DOHH2 (cell line): ENCODE results near the gene HOXA10.
A peak's percentile ranks its signal among the peaks of the same experiment; 100 is the strongest.

ENCODE experiments used
- H3F3A ChIP-seq: fragments of 200-600 bp; sonication (generic), shearing (Covaris generic); 2 replicates; pipeline ENCODE4 v1.6.0; 2016; ENCODE audit warnings: antibody characterized with exemption, mild to moderate bottlenecking; ENCODE audit not compliant: control insufficient read depth, insufficient read depth
- H3K27ac ChIP-seq: fragments of 200-600 bp; sonication (generic); 2 replicates; pipeline ENCODE4 v1.5.1; 2014; ENCODE audit warnings: low read depth, mild to moderate bottlenecking, low read length, moderate library complexity
- H3K27me3 ChIP-seq: fragments of 200-600 bp; sonication (generic); 2 replicates; pipeline ENCODE4 v1.6.1; 2014; ENCODE audit warnings: mild to moderate bottlenecking, low read length, mixed read lengths; ENCODE audit not compliant: control insufficient read depth
- H3K36me3 ChIP-seq: fragments of 200-600 bp; sonication (generic); 2 replicates; pipeline ENCODE4 v1.6.1; 2014; ENCODE audit warnings: mild to moderate bottlenecking, low read length, moderate library complexity, mixed read lengths; ENCODE audit not compliant: control insufficient read depth
- H3K4me1 ChIP-seq: fragments of 200-600 bp; sonication (generic); 2 replicates; pipeline ENCODE4 v1.6.1; 2014; ENCODE audit warnings: mild to moderate bottlenecking, low read length, mixed read lengths; ENCODE audit not compliant: control insufficient read depth
- H3K4me2 ChIP-seq: fragments of 200-600 bp; sonication (generic); 2 replicates; pipeline ENCODE4 v1.6.0; 2014; ENCODE audit warnings: mild to moderate bottlenecking, low read length, moderate library complexity
- H3K4me3 ChIP-seq: fragments of 200-600 bp; sonication (generic); 2 replicates; pipeline ENCODE4 v1.5.1; 2014; ENCODE audit warnings: mild to moderate bottlenecking, low read length, mixed read lengths
- H3K79me2 ChIP-seq: fragments of 200-600 bp; sonication (generic); 2 replicates; pipeline ENCODE4 v1.6.1; 2014; ENCODE audit warnings: mild to moderate bottlenecking, low read length, mixed read lengths; ENCODE audit not compliant: control insufficient read depth
- H3K9me2 ChIP-seq: fragments of 200-600 bp; sonication (generic); replicated peaks from 2 replicates; pipeline ENCODE4 v1.6.1; 2014; ENCODE audit warnings: mild to moderate bottlenecking, low read length, mixed read lengths; ENCODE audit not compliant: control insufficient read depth
- H3K9me3 ChIP-seq: fragments of 200-600 bp; sonication (generic); 2 replicates; pipeline ENCODE4 v1.6.1; 2014; ENCODE audit warnings: antibody characterized with exemption, low read length, mixed read lengths; ENCODE audit not compliant: control insufficient read depth, insufficient read depth
- H4K20me1 ChIP-seq: fragments of 200-600 bp; sonication (generic); 2 replicates; pipeline ENCODE4 v1.6.0; 2014; ENCODE audit warnings: low read depth, mild to moderate bottlenecking, antibody characterized with exemption, low read length, moderate library complexity; ENCODE audit not compliant: control insufficient read depth, insufficient read depth
- EZH2phosphoT487 ChIP-seq: fragments of 200-600 bp; sonication (generic); IDR thresholded peaks from 2 replicates; pipeline ENCODE4 v1.6.1; 2017; ENCODE audit warnings: borderline replicate concordance, mild to moderate bottlenecking, antibody characterized with exemption, low read length, moderate library complexity, mixed read lengths
- TF ChIP-seq, protein P1 (sequence below): fragments of 200-600 bp; sonication (generic); IDR thresholded peaks from one replicate; pipeline ENCODE4 v1.5.1; 2014; ENCODE audit warnings: antibody characterized with exemption, mild to moderate bottlenecking, low read depth, low read length; ENCODE audit not compliant: poor library complexity, severe bottlenecking

The HOXA10 gene

DNA sequence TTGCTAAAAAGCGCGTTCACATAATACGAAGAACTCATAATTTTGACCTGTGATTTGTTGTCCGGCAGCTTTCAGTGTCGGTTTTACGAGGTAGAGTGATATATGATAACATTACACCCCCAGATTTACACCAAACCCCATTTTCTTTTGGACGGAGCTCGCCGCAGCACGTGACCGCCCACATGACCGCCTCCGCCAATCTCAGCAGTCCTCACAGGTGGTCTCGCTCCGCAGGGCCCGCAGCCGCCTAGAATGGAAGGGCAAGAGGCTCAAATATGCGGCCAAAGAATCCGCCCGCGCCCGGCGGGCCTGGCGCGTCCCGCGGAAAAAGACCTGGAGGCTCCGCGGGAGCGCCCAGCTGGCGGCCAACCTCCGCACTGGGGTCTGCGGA lies 17.6 kb downstream of the HOXA10 start, which contains the start of gene HOXA7:
TSS of gene HOXA7 (minus strand) at position 168 of the 391 bp plus-strand sequence. CDS start at position 38, 130 bp downstream.
- H3K9me3 ChIP-seq: no peaks in the 10 kb centered on the region
- TF ChIP-seq, protein P1, sequence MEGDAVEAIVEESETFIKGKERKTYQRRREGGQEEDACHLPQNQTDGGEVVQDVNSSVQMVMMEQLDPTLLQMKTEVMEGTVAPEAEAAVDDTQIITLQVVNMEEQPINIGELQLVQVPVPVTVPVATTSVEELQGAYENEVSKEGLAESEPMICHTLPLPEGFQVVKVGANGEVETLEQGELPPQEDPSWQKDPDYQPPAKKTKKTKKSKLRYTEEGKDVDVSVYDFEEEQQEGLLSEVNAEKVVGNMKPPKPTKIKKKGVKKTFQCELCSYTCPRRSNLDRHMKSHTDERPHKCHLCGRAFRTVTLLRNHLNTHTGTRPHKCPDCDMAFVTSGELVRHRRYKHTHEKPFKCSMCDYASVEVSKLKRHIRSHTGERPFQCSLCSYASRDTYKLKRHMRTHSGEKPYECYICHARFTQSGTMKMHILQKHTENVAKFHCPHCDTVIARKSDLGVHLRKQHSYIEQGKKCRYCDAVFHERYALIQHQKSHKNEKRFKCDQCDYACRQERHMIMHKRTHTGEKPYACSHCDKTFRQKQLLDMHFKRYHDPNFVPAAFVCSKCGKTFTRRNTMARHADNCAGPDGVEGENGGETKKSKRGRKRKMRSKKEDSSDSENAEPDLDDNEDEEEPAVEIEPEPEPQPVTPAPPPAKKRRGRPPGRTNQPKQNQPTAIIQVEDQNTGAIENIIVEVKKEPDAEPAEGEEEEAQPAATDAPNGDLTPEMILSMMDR: no peak
- TF ChIP-seq EZH2phosphoT487: no peak
- no peak within 1 kb of the TSS for H3K27ac ChIP-seq
- H3K27me3 ChIP-seq: peaks cover 80% of the 10 kb centered on the region
- no peaks in the 10 kb centered on the region for H3K36me3 ChIP-seq
- no peak within 1 kb of the TSS for H3K4me2 ChIP-seq
- H3K4me1 ChIP-seq: peaks cover 31% of the 10 kb centered on the region
- H3K79me2 ChIP-seq: no peaks in the 10 kb centered on the region
- no peak within 1 kb of the TSS for H3K4me3 ChIP-seq
- no peaks in the 10 kb centered on the region for H3K9me2 ChIP-seq
- H3F3A ChIP-seq: no peaks in the 10 kb centered on the region
- no peaks in the 10 kb centered on the region for H4K20me1 ChIP-seq

DNA sequence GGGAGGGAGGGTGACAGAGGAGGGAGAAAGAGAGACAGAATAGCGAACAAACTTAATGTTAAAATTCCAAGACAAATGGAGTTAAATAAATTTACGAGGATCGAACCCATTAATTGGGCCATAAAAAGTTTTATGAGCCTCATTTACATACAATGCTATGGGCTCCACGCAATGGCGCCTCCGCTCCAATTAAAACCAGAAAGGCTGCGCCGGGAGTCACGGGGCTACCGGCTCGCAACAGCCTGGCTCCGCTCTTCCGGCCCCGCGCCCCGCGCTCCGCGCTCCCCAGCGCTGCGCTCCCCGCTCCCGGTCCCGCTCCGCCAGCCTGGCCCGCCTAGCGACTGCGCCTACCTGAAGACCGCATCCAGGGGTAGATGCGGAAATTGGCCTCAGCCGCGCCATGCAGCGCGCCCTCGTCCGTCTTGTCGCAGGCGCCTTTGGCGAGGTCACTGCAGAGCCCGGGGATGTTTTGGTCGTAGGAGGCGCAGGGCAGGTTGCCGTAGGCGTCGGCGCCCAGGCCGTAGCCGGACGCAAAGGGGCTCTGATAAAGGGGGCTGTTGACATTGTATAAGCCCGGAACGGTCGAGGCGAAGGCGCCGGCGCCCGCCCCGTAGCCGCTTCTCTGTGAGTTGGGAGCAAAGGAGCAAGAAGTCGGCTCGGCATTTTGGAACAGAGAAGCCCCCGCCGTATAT lies 18.2 kb downstream of the HOXA10 start:
- peaks cover 31% of the 10 kb centered on the region for H3K4me1 ChIP-seq
- H3F3A ChIP-seq: no peaks in the 10 kb centered on the region
- no peaks in the 10 kb centered on the region for H4K20me1 ChIP-seq
- H3K79me2 ChIP-seq: no peaks in the 10 kb centered on the region
- TF ChIP-seq, protein P1: no peak
- no peak for TF ChIP-seq EZH2phosphoT487
- H3K4me3 ChIP-seq: no peak overlapping the region
- H3K27ac ChIP-seq: no peak overlapping the region
- H3K9me3 ChIP-seq: no peaks in the 10 kb centered on the region
- H3K36me3 ChIP-seq: no peaks in the 10 kb centered on the region
- H3K4me2 ChIP-seq: no peak overlapping the region
- H3K27me3 ChIP-seq: peaks cover 85% of the 10 kb centered on the region
- H3K9me2 ChIP-seq: no peaks in the 10 kb centered on the region

DNA sequence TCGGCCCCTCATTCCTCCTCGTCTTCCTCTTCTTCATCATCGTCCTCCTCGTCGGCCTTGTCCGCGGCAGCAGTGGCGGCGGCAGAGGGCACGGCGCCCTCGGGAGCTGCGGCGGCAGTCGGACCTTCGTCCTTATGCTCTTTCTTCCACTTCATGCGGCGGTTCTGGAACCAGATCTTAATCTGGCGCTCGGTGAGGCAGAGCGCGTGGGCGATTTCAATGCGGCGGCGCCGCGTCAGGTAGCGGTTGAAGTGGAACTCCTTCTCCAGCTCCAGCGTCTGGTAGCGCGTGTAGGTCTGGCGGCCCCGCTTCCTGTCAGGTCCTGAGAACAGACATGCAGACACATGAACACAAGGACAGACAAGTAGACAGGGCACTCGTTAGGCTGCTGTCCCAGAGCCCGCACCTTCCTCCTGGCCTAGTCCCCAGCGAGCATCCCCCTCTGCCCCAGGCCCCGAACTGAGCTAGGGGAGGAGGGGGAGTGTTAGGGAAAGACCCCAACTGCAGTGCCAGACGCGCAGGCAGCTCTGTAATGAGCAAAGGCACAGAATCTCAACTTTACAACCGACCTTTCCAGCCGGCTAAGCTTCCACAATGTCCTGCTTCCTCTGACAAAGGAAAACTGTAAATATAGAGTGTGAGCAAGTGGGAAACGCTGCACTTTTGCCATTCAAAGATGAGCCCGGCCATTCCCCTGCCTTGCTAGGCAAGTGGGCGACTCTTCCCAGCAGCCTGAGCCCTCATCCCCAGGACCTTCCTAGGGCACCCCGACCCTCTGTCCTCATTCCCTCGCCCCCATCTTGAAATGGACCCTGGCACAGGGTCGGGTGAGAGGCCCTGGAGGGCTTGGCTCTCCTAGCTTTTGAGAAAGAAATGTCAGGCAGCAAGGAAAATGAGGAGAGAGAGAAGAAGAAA lies 19.0 kb downstream of the HOXA10 start:
- H3K4me3 ChIP-seq: no peak overlapping the region
- peak overlapping the region; percentile 13; the same call in 1 of the 2 replicates for H3K4me2 ChIP-seq
- H3K27ac ChIP-seq: no peak overlapping the region
- H3K27me3 ChIP-seq: peaks cover 83% of the 10 kb centered on the region
- no peaks in the 10 kb centered on the region for H3K9me2 ChIP-seq
- TF ChIP-seq, protein P1: no peak
- no peak; the same call in 1 of the 2 replicates for TF ChIP-seq EZH2phosphoT487
- H3K9me3 ChIP-seq: no peaks in the 10 kb centered on the region
- H3K4me1 ChIP-seq: peaks cover 32% of the 10 kb centered on the region
- H4K20me1 ChIP-seq: no peaks in the 10 kb centered on the region
- H3F3A ChIP-seq: no peaks in the 10 kb centered on the region
- no peaks in the 10 kb centered on the region for H3K79me2 ChIP-seq
- no peaks in the 10 kb centered on the region for H3K36me3 ChIP-seq
